ENCODE measurements around the gene GPRIN2.
"Not testable (repeated sequence)": the region's sequence is repeated elsewhere in the genome, so short reads cannot be mapped to it uniquely, and the experiment has no call there.

- TF ChIP-seq POLR2A (IDR thresholded peaks at IDR 0.05; ENCODE audit: low read depth, low read length); POLR2AphosphoS5 (IDR thresholded peaks at IDR 0.05; ENCODE audit: low read depth, low read length); TAF1 (IDR thresholded peaks at IDR 0.05; ENCODE audit: borderline replicate concordance, low read depth, low read length): not testable (repeated sequence)
Measured at GRCh38 chr10:46588221-46588620, 31.8 kb upstream of the GPRIN2 start.
